B cell (primary cell): ENCODE data around the gene DISP2. TPM values are rescaled to one million over a fixed set of nuclear protein-coding genes. Genes with fewer than 3 reads are reported as not detected.

ENCODE experiments used
- ATAC-seq: fragments of 200-7000 bp; cut with Tn5 transposase; one replicate; pipeline ENCODE4 v1.10.0; 2021; ENCODE audit warnings: low read depth, mild to moderate bottlenecking, moderate number of reproducible peaks, moderate library complexity
- CTCF ChIA-PET: fragments of 350-600 bp; sonication (Branson Sonifier 250); formaldehyde crosslinking; loops from one replicate; lab custom pipeline; 2021; ENCODE audit warnings: antibody characterized with exemption, inconsistent platforms; lab: Charles Lee
- POLR2A ChIA-PET: fragments of 350-600 bp; sonication (Branson Sonifier 250); formaldehyde crosslinking; loops from one replicate; lab custom pipeline; 2021; ENCODE audit warnings: antibody characterized with exemption; lab: Charles Lee
- DNase-seq: peaks from one replicate; pipeline ENCODE4 v3.0.0; 2013
- H2AFZ ChIP-seq: 2 replicates; pipeline ENCODE4 v1.6.1; 2012; ENCODE audit warnings: mild to moderate bottlenecking, low read depth, low read length; ENCODE audit not compliant: insufficient read depth, poor library complexity, severe bottlenecking
- H3K27ac ChIP-seq, 2 donors: 1 replicate in 1 of 2; 2 replicates in 1 of 2; pipeline ENCODE4 v1.5.1; 2012 to 2013; ENCODE audit warnings: low read length in 2 of 2, mild to moderate bottlenecking in 2 of 2, moderate library complexity in 1 of 2
- H3K27me3 ChIP-seq, 4 experiments: fragments of 200-600 bp in 1 of 4; sonication (generic) in 1 of 4; replicated peaks in 1 of 4; 1 replicate in 2 of 4; 2 replicates in 2 of 4; pipeline versions ENCODE4 v1.6.1 to v1.7.0; 2013 to 2016; ENCODE audit warnings: low read length in 3 of 4, mild to moderate bottlenecking in 2 of 4, mixed read lengths in 1 of 4, moderate library complexity in 1 of 4; ENCODE audit not compliant: insufficient read depth in 4 of 4, control insufficient read depth in 3 of 4; ENCODE audit errors: control extremely low read depth in 1 of 4
- H3K36me3 ChIP-seq, 2 experiments: replicated peaks in 1 of 2; 1 replicate in 1 of 2; 2 replicates in 1 of 2; pipeline versions ENCODE4 v1.6.1 to v1.7.1; 2013; ENCODE audit warnings: low read length in 1 of 2; ENCODE audit not compliant: insufficient read depth in 2 of 2, control insufficient read depth in 1 of 2; ENCODE audit errors: control extremely low read depth in 1 of 2, extremely low read depth in 1 of 2
- H3K4me1 ChIP-seq, 2 donors: fragments of 200-600 bp in 1 of 2; sonication (generic) in 1 of 2; 1 replicate in 1 of 2; 2 replicates in 1 of 2; pipeline versions ENCODE4 v1.5.1 to v1.6.1; 2013 to 2017; ENCODE audit warnings: low read length in 2 of 2; ENCODE audit not compliant: control insufficient read depth in 2 of 2, insufficient read depth in 2 of 2
- H3K4me2 ChIP-seq: replicated peaks from 2 replicates; pipeline ENCODE3; 2012; ENCODE audit warnings: mild to moderate bottlenecking, low read depth, low read length; ENCODE audit not compliant: poor library complexity, severe bottlenecking
- H3K4me3 ChIP-seq, 5 experiments: fragments of 200-600 bp in 1 of 5; sonication (generic) in 1 of 5; 1 replicate in 3 of 5; 2 replicates in 2 of 5; pipeline versions ENCODE4 v1.5.1 to v1.7.0; 2011 to 2016; ENCODE audit warnings: low read length in 4 of 5, mild to moderate bottlenecking in 4 of 5, low read depth in 2 of 5, control low read depth in 1 of 5, moderate library complexity in 1 of 5; ENCODE audit not compliant: insufficient read depth in 1 of 5; ENCODE audit errors: control extremely low read depth in 1 of 5, extremely low read depth in 1 of 5
- H3K79me2 ChIP-seq: fragments of 200-600 bp; sonication (generic); one replicate; pipeline ENCODE4 v1.6.0; 2016; ENCODE audit warnings: low read length; ENCODE audit not compliant: control insufficient read depth, insufficient read depth
- H3K9ac ChIP-seq: fragments of 200-600 bp; sonication (generic); 2 replicates; pipeline ENCODE4 v1.6.1; 2017; ENCODE audit warnings: mild to moderate bottlenecking, low read length, moderate library complexity
- H3K9me3 ChIP-seq, 3 donors: one replicate each; pipeline versions ENCODE4 v1.6.1 to v1.7.1; 2013; ENCODE audit warnings: low read length in 2 of 3; ENCODE audit not compliant: control insufficient read depth in 2 of 3, insufficient read depth in 1 of 3; ENCODE audit errors: control extremely low read depth in 1 of 3
- H4K20me1 ChIP-seq: 2 replicates; pipeline ENCODE4 v1.6.0; 2012; ENCODE audit warnings: mild to moderate bottlenecking, low read length; ENCODE audit not compliant: insufficient read depth, control insufficient read depth, poor library complexity, severe bottlenecking
- H3K27ac Mint-ChIP-seq: one replicate; pipeline ENCODE4 v1.8.0; 2021; ENCODE audit warnings: mixed read lengths
- H3K27me3 Mint-ChIP-seq: one replicate; pipeline ENCODE4 v1.8.0; 2021; ENCODE audit warnings: mixed read lengths
- H3K4me1 Mint-ChIP-seq: one replicate; pipeline ENCODE4 v1.8.0; 2021; ENCODE audit warnings: mixed read lengths
- H3K4me3 Mint-ChIP-seq: one replicate; pipeline ENCODE4 v1.8.0; 2021; ENCODE audit warnings: mixed read lengths
- H3K9me3 Mint-ChIP-seq: one replicate; pipeline ENCODE4 v1.8.0; 2022; ENCODE audit warnings: mixed read lengths; ENCODE audit not compliant: insufficient read depth
- CTCF ChIP-seq: fragments of 200-600 bp; IDR thresholded peaks from one replicate; pipeline ENCODE4 v1.8.0; 2022; ENCODE audit warnings: antibody characterized with exemption, mild to moderate bottlenecking
- EZH2 ChIP-seq: IDR thresholded peaks from 2 replicates; pipeline ENCODE4 v1.6.1; 2012; ENCODE audit warnings: borderline replicate concordance, low read depth, mild to moderate bottlenecking, moderate library complexity, low read length; ENCODE audit not compliant: insufficient read depth, poor library complexity, severe bottlenecking
- WGBS: methylation state at CpG from one replicate; pipeline ENCODE4 v1.1.5; 2013; ENCODE audit warnings: missing lambda C conversion rate; ENCODE audit not compliant: insufficient coverage; 5-methylcytosine and 5-hydroxymethylcytosine counted together
- intact Hi-C: fragments of 100-400 bp; cut with micrococcal nuclease; formaldehyde crosslinking; loops from one replicate; pipeline ENCODE4 v1.10.0; 2022
- polyA plus RNA-seq: library from polyadenylated mRNA; depleted of rRNA; stranded (reverse); fragments of >200 nt; gene quantifications from 2 replicates; pipeline ENCODE4 v1.2.3, GENCODE V29; 2012
- total RNA-seq, 2 donors: library from RNA; stranded (reverse); fragments of 120-200 nt in 1 of 2; gene quantifications; 1 replicate in 1 of 2; 2 replicates in 1 of 2; pipeline versions ENCODE4 v1.2.3 to v1.2.4, GENCODE V29; 2013 to 2022

DISP2 gene
- total and polyA plus RNA-seq, 2 donors (not counting 1 experiment from before 2014, with no cell fraction given): 0.13 to 0.71 TPM

GRCh38 chr15:40398413-40398873, 40.4 kb downstream of the DISP2 start:
- Mint-ChIP-seq H3K9me3 (no peaks in the 10 kb centered on the region), H3K27me3 (no peaks in the 10 kb centered on the region), H3K4me1 (peaks cover 20% of the 10 kb centered on the region), H3K4me3 (peak overlapping the region; percentile 71), H3K27ac (peak overlapping the region; percentile 74)
- H3K36me3 ChIP-seq: peaks cover 2 to 3% of the 10 kb centered on the region in 2 experiments
- ATAC-seq: peak; percentile 84
- ChIA-PET CTCF (interaction anchor here (0.9 to 3.2 kb wide), 8 partner anchors 9 to 119 kb away, joined by 3 to 17 read pairs (median 6); no protein-coding TSS in a partner anchor), POLR2A (interaction anchor here (1.0 to 1.1 kb wide), 2 partner anchors 9 to 16 kb away, joined by 3 to 4 read pairs; partner anchors contain the start of gene KNSTRN)
- H3K4me3 ChIP-seq: peak overlapping the region in 2 of 5 experiments; percentile 19 to 30
- peak overlapping the region; percentile 22 for H2AFZ ChIP-seq
- H3K4me1 ChIP-seq: peaks cover 17 to 21% of the 10 kb centered on the region in 2 donors
- no peaks in the 10 kb centered on the region for H4K20me1 ChIP-seq
- no peaks in the 10 kb centered on the region for H3K27me3 ChIP-seq
- TF ChIP-seq EZH2 (no peak), CTCF (no peak)
- DNase-seq: peak; percentile 57
- intact Hi-C loops: no loop called here
- peak overlapping the region; percentile 33 for H3K9ac ChIP-seq
- no peaks in the 10 kb centered on the region for H3K9me3 ChIP-seq
- WGBS: 3% methylated on average over 4 of the region's 4 CpGs
- peak overlapping the region; percentile 59 for H3K4me2 ChIP-seq
- H3K79me2 ChIP-seq: peaks cover 2% of the 10 kb centered on the region
- H3K27ac ChIP-seq: peak overlapping the region; percentile 2 to 27

GRCh38 chr15:40399370-40399769, 41.4 kb downstream of the DISP2 start:
- H3K79me2 ChIP-seq: peaks cover 2% of the 10 kb centered on the region
- peaks cover 23% of the 10 kb centered on the region for H3K4me1 Mint-ChIP-seq
- no peak overlapping the region for H3K4me3 Mint-ChIP-seq
- no peaks in the 10 kb centered on the region for H4K20me1 ChIP-seq
- intact Hi-C loops: no loop called here
- ATAC-seq (no peak), DNase-seq (no peak)
- no peaks in the 10 kb centered on the region for H3K36me3 ChIP-seq
- no peak overlapping the region for H3K4me2 ChIP-seq
- no peaks in the 10 kb centered on the region for H3K27me3 ChIP-seq
- no peaks in the 10 kb centered on the region for H3K27me3 Mint-ChIP-seq
- H3K27ac ChIP-seq: no peak overlapping the region
- ChIA-PET CTCF (interaction anchor here (0.6 to 3.2 kb wide), 6 partner anchors 8 to 233 kb away, joined by 3 to 17 read pairs (median 4); no protein-coding TSS in a partner anchor), POLR2A (no interaction called here)
- H2AFZ ChIP-seq: no peak overlapping the region
- H3K27ac Mint-ChIP-seq: no peak overlapping the region
- TF ChIP-seq EZH2 (no peak), CTCF (no peak)
- no peak overlapping the region for H3K9ac ChIP-seq
- no peaks in the 10 kb centered on the region for H3K9me3 Mint-ChIP-seq
- no peaks in the 10 kb centered on the region for H3K9me3 ChIP-seq
- H3K4me1 ChIP-seq: peaks cover 17 to 21% of the 10 kb centered on the region in 2 donors
- no peak overlapping the region for H3K4me3 ChIP-seq
- WGBS: 100% methylated on average over 4 of the region's 7 CpGs
